ENCODE results near the gene BHLHE40.

BHLHE40 gene

DNA sequence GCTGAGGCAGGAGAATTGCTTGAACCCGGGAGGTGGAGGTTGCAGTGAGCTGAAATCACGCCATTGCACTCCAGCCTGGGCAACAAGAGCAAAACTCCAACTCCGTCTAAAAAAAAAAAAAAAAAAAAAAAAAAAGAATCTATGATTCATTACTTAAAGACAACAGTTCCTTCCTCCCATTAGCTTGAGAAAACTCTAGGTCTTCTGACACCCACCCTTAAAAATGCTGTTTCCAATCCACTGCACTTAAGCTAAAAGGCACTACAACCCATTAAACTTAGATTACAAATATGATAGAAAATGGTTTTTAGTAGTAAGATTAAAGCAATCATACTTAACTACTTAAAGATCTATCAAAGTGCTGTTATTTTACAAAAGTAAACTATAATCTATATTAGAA is 40.0 kb upstream of the BHLHE40 start:
- no peak overlapping the region for H3K4me3 ChIP-seq (ENCODE audit: control insufficient read depth, low read depth, low read length)
- TF ChIP-seq, protein P1, sequence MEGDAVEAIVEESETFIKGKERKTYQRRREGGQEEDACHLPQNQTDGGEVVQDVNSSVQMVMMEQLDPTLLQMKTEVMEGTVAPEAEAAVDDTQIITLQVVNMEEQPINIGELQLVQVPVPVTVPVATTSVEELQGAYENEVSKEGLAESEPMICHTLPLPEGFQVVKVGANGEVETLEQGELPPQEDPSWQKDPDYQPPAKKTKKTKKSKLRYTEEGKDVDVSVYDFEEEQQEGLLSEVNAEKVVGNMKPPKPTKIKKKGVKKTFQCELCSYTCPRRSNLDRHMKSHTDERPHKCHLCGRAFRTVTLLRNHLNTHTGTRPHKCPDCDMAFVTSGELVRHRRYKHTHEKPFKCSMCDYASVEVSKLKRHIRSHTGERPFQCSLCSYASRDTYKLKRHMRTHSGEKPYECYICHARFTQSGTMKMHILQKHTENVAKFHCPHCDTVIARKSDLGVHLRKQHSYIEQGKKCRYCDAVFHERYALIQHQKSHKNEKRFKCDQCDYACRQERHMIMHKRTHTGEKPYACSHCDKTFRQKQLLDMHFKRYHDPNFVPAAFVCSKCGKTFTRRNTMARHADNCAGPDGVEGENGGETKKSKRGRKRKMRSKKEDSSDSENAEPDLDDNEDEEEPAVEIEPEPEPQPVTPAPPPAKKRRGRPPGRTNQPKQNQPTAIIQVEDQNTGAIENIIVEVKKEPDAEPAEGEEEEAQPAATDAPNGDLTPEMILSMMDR (IDR thresholded peaks at IDR 0.05; ENCODE audit: control insufficient read depth, insufficient read depth, low read depth, low read length, missing control alignments) = no peak
- no peak for DNase-seq (ENCODE audit: low read depth)

DNA sequence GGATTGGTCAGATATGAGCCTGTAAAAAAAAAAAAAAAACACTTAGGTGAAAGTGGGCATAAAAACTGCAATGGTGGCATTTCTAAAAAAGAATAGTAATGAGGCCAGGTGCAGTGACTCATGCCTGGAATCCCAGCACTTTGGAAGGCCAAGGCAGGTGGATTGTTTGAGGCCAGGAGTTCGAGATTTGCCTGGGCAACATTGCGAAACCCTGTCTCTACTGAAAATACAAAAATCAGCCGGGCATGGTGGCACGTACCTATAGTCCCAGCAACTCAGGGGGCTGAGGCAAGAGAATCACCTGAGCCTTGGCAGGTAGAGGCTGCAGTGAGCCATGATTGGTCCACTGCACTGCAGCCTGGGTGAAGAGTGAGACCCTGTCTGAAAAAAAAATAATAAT is 38.3 kb upstream of the BHLHE40 start:
- no peak overlapping the region for H3K4me3 ChIP-seq (ENCODE audit: control insufficient read depth, low read depth, low read length)
- TF ChIP-seq, protein P1 (IDR thresholded peaks at IDR 0.05; ENCODE audit: control insufficient read depth, insufficient read depth, low read depth, low read length, missing control alignments) = no peak
- no peak for DNase-seq (ENCODE audit: low read depth)

- DNase-seq (ENCODE audit: low read depth) = no peak
- TF ChIP-seq, protein P1 (IDR thresholded peaks at IDR 0.05; ENCODE audit: control insufficient read depth, insufficient read depth, low read depth, low read length, missing control alignments) = peak; percentile 39
- H3K4me3 ChIP-seq (ENCODE audit: control insufficient read depth, low read depth, low read length) = no peak overlapping the region
Measured at GRCh38 chr3:4943549-4943948, 35.7 kb upstream of the BHLHE40 start.

- no peak for DNase-seq (ENCODE audit: low read depth)
- TF ChIP-seq, protein P1 (IDR thresholded peaks at IDR 0.05; ENCODE audit: control insufficient read depth, insufficient read depth, low read depth, low read length, missing control alignments) = no peak
- H3K4me3 ChIP-seq (ENCODE audit: control insufficient read depth, low read depth, low read length) = no peak overlapping the region
Measured at GRCh38 chr3:4945324-4945723, 33.9 kb upstream of the BHLHE40 start.

GRCh38 chr3:4947028-4947427 is 32.2 kb upstream of the BHLHE40 start:
- TF ChIP-seq, protein P1 (IDR thresholded peaks at IDR 0.05; ENCODE audit: control insufficient read depth, insufficient read depth, low read depth, low read length, missing control alignments) = no peak
- no peak overlapping the region for H3K4me3 ChIP-seq (ENCODE audit: control insufficient read depth, low read depth, low read length)
- no peak for DNase-seq (ENCODE audit: low read depth)

GRCh38 chr3:4948395-4948794 is 30.8 kb upstream of the BHLHE40 start:
- no peak for DNase-seq (ENCODE audit: low read depth)
- TF ChIP-seq, protein P1 (IDR thresholded peaks at IDR 0.05; ENCODE audit: control insufficient read depth, insufficient read depth, low read depth, low read length, missing control alignments) = no peak
- no peak overlapping the region for H3K4me3 ChIP-seq (ENCODE audit: control insufficient read depth, low read depth, low read length)

DNA sequence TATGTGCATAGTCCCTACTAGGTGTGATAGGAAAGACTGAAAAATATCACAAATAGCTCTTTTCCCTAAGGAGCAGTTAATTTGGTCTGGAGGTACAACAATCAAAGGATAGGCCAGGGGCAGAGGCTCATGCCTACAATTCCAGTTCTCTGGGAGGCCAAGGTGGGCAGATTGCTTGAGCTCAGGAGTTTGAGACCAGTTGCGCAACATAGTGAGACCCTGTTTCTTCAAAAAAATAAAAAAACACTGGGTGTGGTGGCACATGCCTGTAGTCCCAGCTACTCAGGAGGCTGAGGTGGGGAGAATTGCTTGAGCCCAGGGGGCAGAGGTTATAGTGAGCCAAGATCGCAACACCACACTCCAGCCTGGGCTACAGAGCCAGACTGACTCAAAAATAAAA is 30.2 kb upstream of the BHLHE40 start:
- no peak for DNase-seq (ENCODE audit: low read depth)
- TF ChIP-seq, protein P1 (IDR thresholded peaks at IDR 0.05; ENCODE audit: control insufficient read depth, insufficient read depth, low read depth, low read length, missing control alignments) = no peak
- no peak overlapping the region for H3K4me3 ChIP-seq (ENCODE audit: control insufficient read depth, low read depth, low read length)
